Uterus (tissue), 4 donors: ENCODE results near the gene OR10K1. TPM values are rescaled to one million over a fixed set of nuclear protein-coding genes. Genes with fewer than 3 reads are reported as not detected.
"Not testable (repeated sequence)": the region's sequence is repeated elsewhere in the genome, so short reads cannot be mapped to it uniquely, and the experiment has no call there.

Source experiments
- DNase-seq, 2 donors: peaks; one replicate each; pipeline ENCODE4 v3.0.0-alpha.2; 2019 to 2020
- H3K27ac ChIP-seq, 2 donors: fragments of 200-600 bp; sonication (generic); 1 replicate in 1 of 2; 2 replicates in 1 of 2; pipeline ENCODE4 v1.5.1; 2016 to 2018
- H3K27me3 ChIP-seq, 2 donors: fragments of 200-600 bp; sonication (generic); one replicate each; pipeline ENCODE4 v1.5.1; 2018 to 2019; ENCODE audit warnings: control low read depth in 1 of 2
- H3K36me3 ChIP-seq, 2 donors: fragments of 200-600 bp; sonication (generic); one replicate each; pipeline ENCODE4 v1.5.1; 2019; ENCODE audit warnings: control low read depth in 1 of 2
- H3K4me1 ChIP-seq, 2 donors: fragments of 200-600 bp; sonication (generic); one replicate each; pipeline ENCODE4 v1.5.1; 2018 to 2019; ENCODE audit warnings: control low read depth in 1 of 2
- H3K4me3 ChIP-seq, 2 donors: fragments of 200-600 bp; sonication (generic); 1 replicate in 1 of 2; 2 replicates in 1 of 2; pipeline ENCODE4 v1.5.1; 2018 to 2019; ENCODE audit warnings: mild to moderate bottlenecking in 1 of 2
- H3K9me3 ChIP-seq, 2 donors: fragments of 200-600 bp; sonication (generic); one replicate each; pipeline ENCODE4 v1.5.1; 2019; ENCODE audit warnings: control low read depth in 1 of 2
- POLR2A ChIP-seq, 2 donors: fragments of 450-650 bp; IDR thresholded peaks; one replicate each; pipeline ENCODE4 v1.6.1; 2016; ENCODE audit warnings: antibody characterized with exemption in 2 of 2, mild to moderate bottlenecking in 1 of 2, moderate library complexity in 1 of 2
- intact Hi-C: fragments of 100-400 bp; cut with DNase I; formaldehyde crosslinking; loops from one replicate; pipeline ENCODE4 v1.15.1; 2023; ENCODE audit warnings: low total_unique reads
- total RNA-seq, 4 donors: library from RNA; depleted of rRNA in 3 of 4; stranded (reverse); fragments of >200 nt in 3 of 4; gene quantifications; one replicate each; pipeline versions ENCODE4 v1.1.0 to v1.2.4, GENCODE V29; 2014 to 2023
- TF ChIP-seq, protein P1 (sequence below), 4 experiments: fragments of 200-600 bp in 2 of 4; fragments of 450-650 bp in 2 of 4; sonication (generic) in 2 of 4; IDR thresholded peaks; one replicate each; pipeline ENCODE4 v1.5.1; 2016 to 2019; ENCODE audit warnings: antibody characterized with exemption in 4 of 4, mild to moderate bottlenecking in 2 of 4, moderate library complexity in 1 of 4
- donor health status: DM: yes; HTN: yes; CAD: no.

Gene OR10K1
- total RNA-seq, 4 donors from 2014 or later, result not detected

DNA sequence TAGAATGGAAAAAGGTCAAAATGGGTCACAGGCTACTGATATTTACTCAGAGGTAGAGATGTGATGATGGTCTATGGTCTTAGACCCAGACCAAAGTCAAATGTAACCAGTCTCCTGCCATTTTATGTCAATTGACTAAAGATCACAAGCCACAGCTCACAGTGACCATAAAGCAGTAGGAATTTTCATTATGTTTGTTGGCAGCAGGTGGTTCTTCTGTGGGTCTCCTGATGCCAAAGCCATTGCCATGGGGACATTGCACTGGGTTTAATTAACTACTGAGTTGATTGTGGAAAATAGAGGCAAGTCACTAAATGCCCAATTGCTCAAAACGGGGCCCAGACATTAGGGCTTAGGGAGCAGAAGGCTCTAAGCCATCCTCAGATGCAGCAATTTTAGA, 35.5 kb upstream of the OR10K1 start, which contains the start of gene OR10K2:
TSS of gene OR10K2 (minus strand) at position 101 of the 400 bp plus-strand sequence. CDS start 5,371 bp downstream, outside the sequence.
- Histone ChIP-seq H3K4me1 (no peaks in the 10 kb centered on the region), H3K27me3 (no peaks in the 10 kb centered on the region), H3K9me3 (no peaks in the 10 kb centered on the region), H3K27ac (no peak within 1 kb of the TSS), H3K4me3 (no peak within 1 kb of the TSS), H3K36me3 (no peaks in the 10 kb centered on the region)
- TF ChIP-seq, protein P1, sequence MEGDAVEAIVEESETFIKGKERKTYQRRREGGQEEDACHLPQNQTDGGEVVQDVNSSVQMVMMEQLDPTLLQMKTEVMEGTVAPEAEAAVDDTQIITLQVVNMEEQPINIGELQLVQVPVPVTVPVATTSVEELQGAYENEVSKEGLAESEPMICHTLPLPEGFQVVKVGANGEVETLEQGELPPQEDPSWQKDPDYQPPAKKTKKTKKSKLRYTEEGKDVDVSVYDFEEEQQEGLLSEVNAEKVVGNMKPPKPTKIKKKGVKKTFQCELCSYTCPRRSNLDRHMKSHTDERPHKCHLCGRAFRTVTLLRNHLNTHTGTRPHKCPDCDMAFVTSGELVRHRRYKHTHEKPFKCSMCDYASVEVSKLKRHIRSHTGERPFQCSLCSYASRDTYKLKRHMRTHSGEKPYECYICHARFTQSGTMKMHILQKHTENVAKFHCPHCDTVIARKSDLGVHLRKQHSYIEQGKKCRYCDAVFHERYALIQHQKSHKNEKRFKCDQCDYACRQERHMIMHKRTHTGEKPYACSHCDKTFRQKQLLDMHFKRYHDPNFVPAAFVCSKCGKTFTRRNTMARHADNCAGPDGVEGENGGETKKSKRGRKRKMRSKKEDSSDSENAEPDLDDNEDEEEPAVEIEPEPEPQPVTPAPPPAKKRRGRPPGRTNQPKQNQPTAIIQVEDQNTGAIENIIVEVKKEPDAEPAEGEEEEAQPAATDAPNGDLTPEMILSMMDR (IDR thresholded peaks at IDR 0.05), result no peak
- no peak for TF ChIP-seq POLR2A (IDR thresholded peaks at IDR 0.05)
- no peak for DNase-seq
- intact Hi-C loops, result no loop called here

DNA sequence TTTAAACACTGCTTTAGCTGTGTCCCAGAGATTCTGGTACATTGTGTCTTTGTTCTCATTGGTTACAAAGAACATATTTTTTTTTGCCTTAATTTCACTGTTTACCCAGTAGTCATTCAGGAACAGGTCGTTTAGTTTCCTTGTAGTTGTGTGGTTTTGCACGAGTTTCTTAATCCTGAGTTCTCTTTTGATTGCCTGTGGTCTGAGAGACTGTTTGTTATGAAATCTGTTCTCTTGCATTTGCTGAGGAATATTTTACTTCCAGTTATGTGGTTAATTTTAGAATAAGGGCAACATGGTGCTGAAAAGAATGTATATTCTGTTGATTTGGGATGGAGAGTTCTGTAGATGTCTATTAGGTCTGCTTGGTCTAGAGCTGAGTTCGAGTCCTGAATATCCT, 31.5 kb upstream of the OR10K1 start:
- H3K9me3 ChIP-seq, intact Hi-C loops, H3K27ac ChIP-seq: not testable (repeated sequence)

GRCh38 chr1:158434741-158435140, 26.9 kb upstream of the OR10K1 start:
- Histone ChIP-seq H3K27ac (no peak overlapping the region), H3K27me3 (no peaks in the 10 kb centered on the region), H3K36me3 (no peaks in the 10 kb centered on the region), H3K4me3 (no peak overlapping the region), H3K9me3 (no peaks in the 10 kb centered on the region), H3K4me1 (no peaks in the 10 kb centered on the region)
- no peak for TF ChIP-seq POLR2A (IDR thresholded peaks at IDR 0.05)
- TF ChIP-seq, protein P1 (IDR thresholded peaks at IDR 0.05), result no peak
- DNase-seq, result no peak
- intact Hi-C loops, result no loop called here

More for the DNA sequence above, 31.5 kb upstream of the OR10K1 start:
- not testable (repeated sequence) for DNase-seq, H3K4me3 ChIP-seq, H3K36me3 ChIP-seq, H3K27me3 ChIP-seq, H3K4me1 ChIP-seq

DNA sequence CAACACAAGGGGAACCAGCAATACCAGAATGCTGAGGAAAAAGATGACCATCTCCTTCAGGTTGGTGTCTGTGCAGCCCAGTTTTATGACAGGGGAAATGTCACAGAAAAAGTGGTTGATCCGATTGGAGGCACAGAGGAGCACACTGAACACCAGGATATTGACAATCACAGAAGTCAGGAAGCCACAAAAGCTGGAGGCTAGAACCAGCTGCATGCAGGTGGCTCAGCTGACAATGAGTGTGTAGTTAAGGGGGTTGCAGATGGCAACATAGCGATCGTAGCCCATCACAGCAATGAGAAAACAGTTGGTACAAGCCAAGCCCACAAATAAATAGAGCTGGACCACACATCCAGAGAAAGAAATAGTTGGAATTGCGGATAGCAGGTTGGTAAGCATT, 16.3 kb upstream of the OR10K1 start:
- H3K36me3 ChIP-seq, result no peaks in the 10 kb centered on the region
- no peak overlapping the region for H3K27ac ChIP-seq
- H3K9me3 ChIP-seq, result no peaks in the 10 kb centered on the region
- TF ChIP-seq, protein P1 (IDR thresholded peaks at IDR 0.05), result no peak
- H3K4me3 ChIP-seq, result no peak overlapping the region
- no peaks in the 10 kb centered on the region for H3K4me1 ChIP-seq
- no peak for DNase-seq
- no peaks in the 10 kb centered on the region for H3K27me3 ChIP-seq
- intact Hi-C loops, result no loop called here

DNA sequence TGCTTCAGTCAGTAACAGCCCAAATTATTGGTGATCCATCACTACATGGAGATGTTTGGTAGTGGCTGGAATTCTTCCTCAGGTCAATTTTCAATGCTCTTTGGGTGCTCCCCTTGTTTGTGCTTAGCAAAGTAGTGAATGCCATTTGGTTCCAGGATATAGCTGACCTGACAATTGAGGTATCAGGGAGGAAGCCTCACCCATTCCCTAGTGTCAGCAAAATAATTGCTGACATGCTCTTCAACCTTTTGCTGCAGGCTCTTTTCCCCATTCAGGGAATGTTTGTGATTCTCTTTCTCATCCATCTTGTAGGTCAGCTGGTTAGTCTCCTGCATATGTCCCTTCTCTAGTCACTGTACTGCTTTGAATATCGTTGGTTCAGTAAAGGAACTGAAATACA, 7.1 kb upstream of the OR10K1 start:
- Histone ChIP-seq H3K27me3 (no peaks in the 10 kb centered on the region), H3K27ac (no peak overlapping the region), H3K4me1 (no peaks in the 10 kb centered on the region), H3K9me3 (no peaks in the 10 kb centered on the region), H3K4me3 (no peak overlapping the region), H3K36me3 (no peaks in the 10 kb centered on the region)
- no peak for DNase-seq
- intact Hi-C loops, result no loop called here
- no peak for TF ChIP-seq POLR2A (IDR thresholded peaks at IDR 0.05)
- TF ChIP-seq, protein P1 (IDR thresholded peaks at IDR 0.05), result no peak

- H3K9me3 ChIP-seq, result no peaks in the 10 kb centered on the region
- no peaks in the 10 kb centered on the region for H3K4me1 ChIP-seq
- H3K4me3 ChIP-seq, result no peak overlapping the region
- H3K27ac ChIP-seq, result no peak overlapping the region
- intact Hi-C loops, result no loop called here
- H3K27me3 ChIP-seq, result no peaks in the 10 kb centered on the region
- H3K36me3 ChIP-seq, result no peaks in the 10 kb centered on the region
- DNase-seq, result no peak
- TF ChIP-seq POLR2A (IDR thresholded peaks at IDR 0.05), result no peak
- TF ChIP-seq, protein P1 (IDR thresholded peaks at IDR 0.05), result no peak
Measured at GRCh38 chr1:158457246-158457645, 4.4 kb upstream of the OR10K1 start.
